HCT116 (cell line): ENCODE measurements around the gene PHF2.

Experiments
- POLR2A ChIP-seq: IDR thresholded peaks from 2 replicates; pipeline ENCODE4 v1.7.0; 2011; ENCODE audit warnings: borderline replicate concordance; ENCODE audit not compliant: insufficient read depth, insufficient read length; ENCODE audit errors: extremely low read depth
- POLR2AphosphoS5 ChIP-seq: IDR thresholded peaks from 2 replicates; pipeline ENCODE4 v1.6.1; 2011; ENCODE audit warnings: mild to moderate bottlenecking, low read depth, low read length, moderate library complexity
- TF ChIP-seq, protein P1 (sequence below), 3 experiments: fragments of 200-600 bp in 1 of 3; sonication (generic) in 1 of 3; IDR thresholded peaks in 2 of 3; conservative IDR thresholded peaks in 1 of 3; 2 replicates each; pipeline ENCODE4 v1.5.1; 2012 to 2017; ENCODE audit warnings: low read depth in 2 of 3, low read length in 2 of 3, antibody characterized with exemption in 1 of 3, borderline replicate concordance in 1 of 3, control low read depth in 1 of 3, mild to moderate bottlenecking in 1 of 3, mixed read lengths in 1 of 3, mixed run types in 1 of 3, moderate library complexity in 1 of 3; ENCODE audit not compliant: insufficient read depth in 1 of 3

GRCh38 chr9:93646640-93647178 lies 70.3 kb downstream of the PHF2 start:
- TF ChIP-seq POLR2A (no peak), POLR2AphosphoS5 (no peak)
- TF ChIP-seq, protein P1, sequence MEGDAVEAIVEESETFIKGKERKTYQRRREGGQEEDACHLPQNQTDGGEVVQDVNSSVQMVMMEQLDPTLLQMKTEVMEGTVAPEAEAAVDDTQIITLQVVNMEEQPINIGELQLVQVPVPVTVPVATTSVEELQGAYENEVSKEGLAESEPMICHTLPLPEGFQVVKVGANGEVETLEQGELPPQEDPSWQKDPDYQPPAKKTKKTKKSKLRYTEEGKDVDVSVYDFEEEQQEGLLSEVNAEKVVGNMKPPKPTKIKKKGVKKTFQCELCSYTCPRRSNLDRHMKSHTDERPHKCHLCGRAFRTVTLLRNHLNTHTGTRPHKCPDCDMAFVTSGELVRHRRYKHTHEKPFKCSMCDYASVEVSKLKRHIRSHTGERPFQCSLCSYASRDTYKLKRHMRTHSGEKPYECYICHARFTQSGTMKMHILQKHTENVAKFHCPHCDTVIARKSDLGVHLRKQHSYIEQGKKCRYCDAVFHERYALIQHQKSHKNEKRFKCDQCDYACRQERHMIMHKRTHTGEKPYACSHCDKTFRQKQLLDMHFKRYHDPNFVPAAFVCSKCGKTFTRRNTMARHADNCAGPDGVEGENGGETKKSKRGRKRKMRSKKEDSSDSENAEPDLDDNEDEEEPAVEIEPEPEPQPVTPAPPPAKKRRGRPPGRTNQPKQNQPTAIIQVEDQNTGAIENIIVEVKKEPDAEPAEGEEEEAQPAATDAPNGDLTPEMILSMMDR (IDR thresholded peaks at IDR 0.05 in 2 of 3, conservative IDR thresholded peaks at IDR 0.05 in 1 of 3; ENCODE audit: borderline replicate concordance in 1 of 3, insufficient read depth in 1 of 3, low read depth in 2 of 3, low read length in 2 of 3), result no peak
